Stimulated activated CD8-positive, alpha-beta memory T cell treated with anti-CD3 and anti-CD28 coated beads, Interleukin-12 subunit alpha, Interleukin-12 subunit beta, amount 100 ng/mL, for 24 hours (primary cell): ENCODE data around the gene PDLIM5.

ENCODE experiments used
- DNase-seq: peaks from one replicate; pipeline ENCODE4 v3.0.0-alpha.2; 2020; ENCODE audit errors: extremely low read depth

The PDLIM5 gene

DNA sequence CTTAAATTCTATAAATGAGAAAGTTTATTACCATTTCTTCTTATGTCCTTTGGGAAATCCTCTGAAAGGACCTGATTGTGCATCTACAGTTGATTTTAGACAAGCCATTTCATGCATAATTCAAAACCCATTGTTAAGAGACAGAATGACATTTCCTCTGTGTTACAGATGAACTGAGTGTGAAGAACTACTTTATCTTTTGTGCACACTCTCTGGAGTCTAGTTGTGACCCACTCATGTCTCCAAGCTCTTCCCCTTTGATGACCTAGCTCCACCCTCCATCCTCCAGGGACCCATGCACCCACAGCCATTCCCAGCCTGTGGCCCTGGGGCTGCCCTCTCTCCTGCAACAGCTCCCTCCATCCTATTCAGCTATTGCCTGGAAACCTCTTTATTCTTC is 248.6 kb downstream of the PDLIM5 start:
- DNase-seq: no peak

DNA sequence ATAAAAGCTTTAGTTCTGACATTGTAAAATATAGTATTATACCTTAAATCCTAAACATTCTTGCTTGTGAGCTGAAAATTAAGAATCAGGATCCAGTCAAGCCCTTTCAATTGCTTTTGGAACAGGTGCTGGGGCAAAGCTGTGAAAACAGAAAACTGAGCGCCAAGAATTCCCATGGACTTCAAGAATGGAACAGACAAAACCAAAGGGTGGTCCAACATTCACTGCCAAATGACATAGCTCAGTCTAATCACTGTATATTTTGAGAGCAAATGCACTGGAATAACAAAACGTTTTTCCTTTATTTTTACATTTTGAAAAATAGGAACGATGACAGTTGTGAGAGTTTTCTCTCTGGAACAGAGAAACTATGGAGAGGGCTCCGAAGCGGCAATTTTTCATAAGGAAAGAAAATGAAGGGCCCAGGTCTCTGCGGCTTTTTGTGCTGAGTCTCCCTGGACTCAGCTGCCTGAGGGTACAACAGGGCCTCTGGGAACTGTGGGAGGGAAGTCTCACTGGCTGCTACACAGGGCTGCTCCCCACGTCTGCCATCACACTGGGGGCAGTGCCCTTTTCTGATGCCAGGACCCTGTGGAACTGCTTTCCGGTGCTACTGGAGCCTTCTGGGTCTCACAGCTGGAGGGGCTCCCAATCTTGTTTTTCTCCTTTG is 250.0 kb downstream of the PDLIM5 start:
- DNase-seq: no peak

DNA sequence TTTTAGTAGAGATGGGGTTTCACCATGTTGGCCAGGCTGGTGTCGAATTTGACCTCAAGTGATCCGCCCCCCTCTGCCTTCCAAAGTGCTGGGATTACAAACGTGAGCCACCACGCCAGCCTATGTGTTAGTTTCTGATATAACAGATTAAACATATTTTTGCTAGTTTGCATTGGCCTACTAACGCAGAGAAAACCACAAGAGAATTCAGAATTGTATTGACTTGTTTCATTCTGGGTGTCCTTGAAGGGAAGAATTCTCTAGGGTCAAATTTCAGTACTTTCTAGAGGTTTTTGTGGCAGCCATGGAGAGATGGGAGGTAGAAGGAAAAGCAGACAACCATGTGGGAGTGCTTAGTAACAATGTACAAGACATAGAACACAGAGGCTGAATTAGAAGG is 259.9 kb downstream of the PDLIM5 start:
- DNase-seq: no peak

DNA sequence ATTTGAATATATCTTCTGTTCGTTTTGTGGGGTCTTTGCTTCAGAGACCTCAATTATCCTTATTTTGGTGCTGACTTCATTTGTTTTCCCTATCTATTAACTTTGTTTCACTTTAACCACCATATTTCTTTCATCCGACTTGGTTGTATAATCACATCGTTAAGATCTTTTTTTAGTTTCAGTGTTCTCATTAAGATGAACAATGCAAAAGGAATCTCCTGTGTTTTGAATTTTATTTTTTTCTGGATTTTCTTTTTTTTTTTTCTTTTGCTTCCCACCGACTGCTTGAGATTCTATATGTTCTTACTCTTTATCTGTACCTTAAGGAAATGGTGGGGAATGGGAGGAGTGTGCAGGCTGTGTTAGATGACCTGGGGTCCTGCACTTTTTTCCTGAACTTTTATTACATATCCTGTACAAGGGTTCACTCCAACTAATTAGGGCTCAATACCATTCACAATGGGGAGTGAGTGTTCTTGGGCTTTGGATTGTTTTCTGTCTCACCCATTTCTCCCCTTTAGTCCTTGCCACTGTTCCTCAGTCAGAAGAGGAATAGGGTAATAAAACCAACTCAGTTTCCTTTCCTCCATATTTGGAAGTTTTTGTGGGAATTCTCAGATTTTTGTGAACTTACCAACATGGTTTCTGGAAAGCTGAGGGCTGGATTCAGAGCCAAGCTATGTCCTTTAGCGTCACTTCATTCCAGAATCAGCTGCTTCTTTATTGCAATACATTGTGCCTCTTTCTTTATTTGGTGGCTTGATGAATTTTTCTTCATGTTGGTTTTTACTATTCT is 262.8 kb downstream of the PDLIM5 start:
- DNase-seq: no peak

DNA sequence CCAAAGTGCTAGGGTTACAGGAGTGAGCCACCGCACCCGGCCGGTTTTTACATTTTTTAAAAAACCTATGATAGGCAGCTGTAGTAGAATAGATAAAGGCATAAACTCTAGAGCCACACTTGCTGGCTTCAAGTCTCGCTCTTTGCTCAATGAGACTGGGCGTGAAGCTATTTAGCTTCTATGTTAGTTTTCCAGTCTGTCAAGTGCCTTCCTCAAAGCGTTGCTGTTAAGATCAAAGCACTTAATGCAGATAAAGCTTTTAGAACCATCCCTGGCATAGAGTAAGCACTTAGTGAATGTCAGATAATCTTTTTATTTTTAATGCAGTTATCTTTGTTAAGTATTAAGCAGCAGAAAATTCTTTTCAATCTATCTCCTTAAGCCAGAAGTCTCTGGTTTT is 264.0 kb downstream of the PDLIM5 start:
- DNase-seq: no peak
